H1 (cell line): ENCODE data around the gene POLE. TPM values are rescaled to one million over a fixed set of nuclear protein-coding genes. Genes with fewer than 3 reads are reported as not detected.

Source experiments
- CTCF ChIA-PET: fragments of 300-600 bp; sonication (Branson Sonifier 250); formaldehyde crosslinking; loops from one replicate; lab custom pipeline; 2021; ENCODE audit not compliant: partially characterized antibody; lab: Charles Lee
- POLR2A ChIA-PET: fragments of 300-600 bp; sonication (Branson Sonifier 250); formaldehyde crosslinking; loops from one replicate; lab custom pipeline; 2021; ENCODE audit warnings: inconsistent platforms; ENCODE audit not compliant: partially characterized antibody; lab: Charles Lee
- DNase-seq, 2 experiments: peaks; one replicate each; pipeline versions ENCODE4 v3.0.0 to v3.0.0-alpha.2; 2010 to 2022; ENCODE audit warnings: low spot score in 2 of 2, low read depth in 1 of 2, mixed read lengths in 1 of 2
- FAIRE-seq: peaks from 2 replicates; lab custom pipeline; 2011; peaks lifted over from hg19 to GRCh38; lab: Jason Lieb, UNC
- H2AFZ ChIP-seq: 2 replicates; pipeline ENCODE4 v1.8.1; 2012; ENCODE audit warnings: low read length, inconsistent platforms
- H2AK5ac ChIP-seq: 2 replicates; pipeline ENCODE4 v1.6.1; 2013; ENCODE audit warnings: low read depth, low read length
- H2BK120ac ChIP-seq: replicated peaks from 2 replicates; pipeline ENCODE3; 2013; ENCODE audit warnings: low read depth, low read length, inconsistent platforms
- H2BK12ac ChIP-seq: 2 replicates; pipeline ENCODE4 v1.6.1; 2013; ENCODE audit warnings: low read depth, low read length
- H2BK15ac ChIP-seq: 2 replicates; pipeline ENCODE4 v1.6.1; 2013; ENCODE audit warnings: low read length
- H2BK20ac ChIP-seq: 2 replicates; pipeline ENCODE4 v1.6.1; 2013; ENCODE audit warnings: low read length
- H2BK5ac ChIP-seq: 2 replicates; pipeline ENCODE4 v1.6.1; 2013; ENCODE audit warnings: low read depth, low read length
- H3K14ac ChIP-seq: 2 replicates; pipeline ENCODE4 v1.6.1; 2013; ENCODE audit warnings: inconsistent platforms; ENCODE audit not compliant: insufficient read length
- H3K18ac ChIP-seq: 2 replicates; pipeline ENCODE4 v1.6.1; 2013; ENCODE audit warnings: low read length; ENCODE audit errors: extremely low read depth
- H3K23ac ChIP-seq: 2 replicates; pipeline ENCODE4 v1.6.1; 2013; ENCODE audit warnings: inconsistent platforms; ENCODE audit not compliant: insufficient read length
- H3K23me2 ChIP-seq: 2 replicates; pipeline ENCODE4 v1.6.1; 2013; ENCODE audit warnings: low read depth, low read length
- H3K27ac ChIP-seq: 2 replicates; pipeline ENCODE4 v1.6.1; 2011; ENCODE audit warnings: low read depth, low read length, inconsistent platforms
- H3K27me3 ChIP-seq, 4 experiments: replicated peaks in 1 of 4; 1 replicate in 1 of 4; 2 replicates in 3 of 4; pipeline versions ENCODE4 v1.6.1 to v1.8.1; 2011 to 2013; ENCODE audit warnings: low read length in 3 of 4, mild to moderate bottlenecking in 3 of 4, inconsistent platforms in 2 of 4, mixed read lengths in 2 of 4, moderate library complexity in 1 of 4; ENCODE audit not compliant: control insufficient read depth in 3 of 4, insufficient read depth in 3 of 4; ENCODE audit errors: extremely low read depth in 1 of 4
- H3K36me3 ChIP-seq, 4 experiments: 2 replicates each; pipeline versions ENCODE4 v1.6.1 to v1.8.1; 2011 to 2013; ENCODE audit warnings: mild to moderate bottlenecking in 4 of 4, low read length in 3 of 4, moderate library complexity in 2 of 4, control low read depth in 1 of 4, inconsistent platforms in 1 of 4; ENCODE audit not compliant: insufficient read depth in 4 of 4, control insufficient read depth in 2 of 4
- H3K4ac ChIP-seq: replicated peaks from 2 replicates; pipeline ENCODE3; 2013; ENCODE audit warnings: low read length, low read depth, mixed read lengths, inconsistent platforms; ENCODE audit not compliant: insufficient read length
- H3K4me1 ChIP-seq, 4 experiments: replicated peaks in 1 of 4; 1 replicate in 1 of 4; 2 replicates in 3 of 4; pipeline versions ENCODE4 v1.6.1 to v1.8.1; 2011 to 2013; ENCODE audit warnings: low read length in 3 of 4, inconsistent platforms in 2 of 4, mixed read lengths in 1 of 4; ENCODE audit not compliant: insufficient read depth in 4 of 4, control insufficient read depth in 3 of 4
- H3K4me2 ChIP-seq, 2 experiments: 2 replicates each; pipeline versions ENCODE4 v1.6.1 to v1.8.1; 2011 to 2013; ENCODE audit warnings: low read depth in 2 of 2, low read length in 2 of 2, control low read depth in 1 of 2, inconsistent platforms in 1 of 2, mild to moderate bottlenecking in 1 of 2; ENCODE audit not compliant: insufficient read depth in 1 of 2
- H3K4me3 ChIP-seq, 4 experiments: fragments of 200-600, 300-600 bp in 1 of 4; sonication (generic), shearing (Covaris generic), sonication (Bioruptor Twin) in 1 of 4; 2 replicates each; pipeline versions ENCODE4 v1.5.1 to v1.8.1; 2011 to 2016; ENCODE audit warnings: low read length in 4 of 4, low read depth in 3 of 4, control low read depth in 2 of 4, inconsistent platforms in 2 of 4, mild to moderate bottlenecking in 2 of 4, mixed read lengths in 1 of 4, moderate library complexity in 1 of 4; ENCODE audit not compliant: insufficient read depth in 2 of 4; ENCODE audit errors: extremely low read depth in 1 of 4
- H3K56ac ChIP-seq: replicated peaks from 2 replicates; pipeline ENCODE3; 2013; ENCODE audit warnings: low read depth, mild to moderate bottlenecking, mixed read lengths, low read length, inconsistent platforms; ENCODE audit not compliant: insufficient read length
- H3K79me1 ChIP-seq: 2 replicates; pipeline ENCODE4 v1.6.1; 2013; ENCODE audit warnings: low read depth, low read length, control low read depth
- H3K79me2 ChIP-seq, 2 experiments: 2 replicates each; pipeline versions ENCODE4 v1.6.1 to v1.8.1; 2012 to 2013; ENCODE audit warnings: low read length in 2 of 2, mild to moderate bottlenecking in 2 of 2, inconsistent platforms in 1 of 2; ENCODE audit not compliant: insufficient read depth in 2 of 2, control insufficient read depth in 1 of 2
- H3K9ac ChIP-seq, 4 experiments: replicated peaks in 1 of 4; 1 replicate in 1 of 4; 2 replicates in 3 of 4; pipeline versions ENCODE4 v1.6.1 to v1.8.1; 2011 to 2013; ENCODE audit warnings: low read depth in 3 of 4, low read length in 3 of 4, control low read depth in 2 of 4, mild to moderate bottlenecking in 2 of 4, moderate library complexity in 2 of 4, inconsistent platforms in 1 of 4; ENCODE audit errors: extremely low read depth in 1 of 4
- H3K9me3 ChIP-seq, 2 experiments: 2 replicates each; pipeline versions ENCODE4 v1.6.1 to v1.8.1; 2012 to 2013; ENCODE audit warnings: mild to moderate bottlenecking in 2 of 2, moderate library complexity in 2 of 2, control low read depth in 1 of 2, inconsistent platforms in 1 of 2, low read depth in 1 of 2, low read length in 1 of 2, mixed read lengths in 1 of 2; ENCODE audit not compliant: insufficient read depth in 2 of 2
- H4K20me1 ChIP-seq, 2 experiments: replicated peaks in 1 of 2; 2 replicates each; pipeline versions ENCODE3 to v1.8.1; 2011 to 2013; ENCODE audit warnings: inconsistent platforms in 2 of 2, low read length in 2 of 2, mild to moderate bottlenecking in 1 of 2; ENCODE audit not compliant: insufficient read depth in 2 of 2, control insufficient read depth in 1 of 2
- H4K5ac ChIP-seq: 2 replicates; pipeline ENCODE4 v1.6.1; 2013; ENCODE audit warnings: low read length, low read depth, mixed read lengths, inconsistent platforms; ENCODE audit not compliant: insufficient read length
- H4K8ac ChIP-seq: 2 replicates; pipeline ENCODE4 v1.8.0; 2013; ENCODE audit warnings: mild to moderate bottlenecking, moderate library complexity, low read length, inconsistent platforms; ENCODE audit not compliant: insufficient read depth; ENCODE audit errors: extremely low read depth
- H4K91ac ChIP-seq: replicated peaks from 2 replicates; pipeline ENCODE3; 2013; ENCODE audit warnings: low read length, mixed read lengths, inconsistent platforms; ENCODE audit not compliant: insufficient read length
- CBX8 ChIP-seq: fragments of 300-800, 300-1000 bp; sonication (generic); IDR thresholded peaks from 2 replicates; pipeline ENCODE4 v1.7.1; 2016; ENCODE audit warnings: low read depth, low read length, borderline replicate concordance
- CEBPB ChIP-seq: IDR thresholded peaks from 2 replicates; pipeline ENCODE4 v1.6.1; 2012; ENCODE audit warnings: low read depth, low read length
- CHD1 ChIP-seq: IDR thresholded peaks from 2 replicates; pipeline ENCODE4 v1.6.1; 2012; ENCODE audit warnings: low read depth, low read length, improper control_type of control experiment
- HDAC2 ChIP-seq, 2 experiments: fragments of 300-600 bp in 1 of 2; sonication (generic) in 1 of 2; IDR thresholded peaks; 2 replicates each; pipeline ENCODE4 v1.6.1; 2011 to 2012; ENCODE audit warnings: low read depth in 2 of 2, low read length in 2 of 2, mild to moderate bottlenecking in 2 of 2, moderate library complexity in 2 of 2, borderline replicate concordance in 1 of 2, inconsistent platforms in 1 of 2
- TCF12 ChIP-seq: IDR thresholded peaks from 2 replicates; pipeline ENCODE4 v1.6.1; 2011; ENCODE audit warnings: low read depth, mild to moderate bottlenecking, low read length
- WGBS, 2 experiments: shearing (Covaris generic) in 1 of 2; methylation state at CpG; one replicate each; pipeline versions ENCODE4 v1.1.6 to v1.1.7; 2013 to 2015; ENCODE audit warnings: low lambda C conversion rate in 2 of 2, mixed read lengths in 2 of 2, inconsistent platforms in 1 of 2, low coverage in 1 of 2, missing lambda C conversion rate in 1 of 2; ENCODE audit not compliant: insufficient replicate concordance in 2 of 2, insufficient coverage in 1 of 2, insufficient read length in 1 of 2; ENCODE audit errors: extremely low coverage in 1 of 2, missing lambda C conversion rate in 1 of 2; 5-methylcytosine and 5-hydroxymethylcytosine counted together
- polyA plus RNA-seq, 7 experiments: library from polyadenylated mRNA; depleted of rRNA in 3 of 7; stranded (reverse) in 5 of 7; unstranded in 2 of 7; fragments of >200 nt in 5 of 7; fragments of 200-250 nt in 2 of 7; gene quantifications; 1 replicate in 5 of 7; 2 replicates in 1 of 7; 4 replicates in 1 of 7; pipeline versions ENCODE4 v1.2.1 to v1.2.3, GENCODE V29; 2011 to 2013; ENCODE audit warnings: missing spikeins in 2 of 7, mixed read lengths in 2 of 7
- total RNA-seq: library from RNA; stranded (reverse); fragmentation: NEBNext Ultra II Directional; extraction: Animal tissue kit (Norgen Biotek cat#: 25700); gene quantifications from 2 replicates; pipeline ENCODE4 v1.2.1, GENCODE V29; 2021

Gene POLE
- total and polyA plus RNA-seq, 2 of the 8 experiments (the other 6 are each of a cell fraction or from before 2014, with no cell fraction given), result 59.7 to 115 TPM

DNA sequence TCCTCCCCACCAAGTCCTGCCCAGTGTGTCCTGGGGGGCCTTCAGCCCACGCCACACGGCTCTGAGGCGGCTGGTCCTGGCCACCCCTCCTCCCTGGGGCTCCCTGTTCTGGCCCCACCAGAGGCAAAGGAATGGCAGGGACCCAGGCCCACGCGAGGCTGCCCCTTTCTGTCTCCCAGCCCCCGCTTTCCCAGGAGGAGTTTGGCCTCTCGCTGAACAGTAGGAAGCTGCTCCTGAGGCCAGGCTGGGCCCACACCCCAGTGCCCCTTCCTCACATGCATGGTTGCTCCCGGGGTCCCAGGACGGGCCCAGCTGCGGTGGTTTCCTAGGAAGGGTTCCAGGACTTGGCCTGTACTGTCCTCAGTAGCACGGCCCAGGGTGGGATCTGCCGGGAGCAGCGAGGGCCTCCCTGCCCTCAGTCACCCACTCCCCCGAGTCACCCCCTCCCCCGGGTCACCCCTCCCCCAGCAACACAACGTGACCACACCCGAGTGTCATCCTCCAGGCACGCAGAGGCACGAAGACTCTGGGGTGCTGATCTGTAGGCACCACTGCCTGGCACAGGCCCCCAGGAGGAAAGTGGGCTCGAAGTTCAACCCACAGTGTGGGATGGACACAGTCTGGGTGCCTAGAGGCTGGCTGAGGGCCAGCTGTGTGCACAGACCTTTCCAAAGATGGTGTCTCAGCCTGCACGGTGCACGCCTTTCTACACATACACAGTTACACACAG is 109.8 kb downstream of the POLE start:
- H2BK20ac ChIP-seq, result no peak overlapping the region
- H3K36me3 ChIP-seq, result peaks cover 3 to 46% (median 18%) of the 10 kb centered on the region in 4 experiments; a peak in 7 of 8 replicates
- POLR2A ChIA-PET, result interaction anchor here (1.0 to 6.6 kb wide), 3 partner anchors 10 to 18 kb away, joined by 3 to 60 read pairs (median 4); no protein-coding TSS in a partner anchor

More for the DNA sequence above, 109.8 kb downstream of the POLE start:
- Histone ChIP-seq H3K27ac (no peak overlapping the region), H2AK5ac (no peak overlapping the region), H3K79me1 (peaks cover 2% of the 10 kb centered on the region; the same call in 1 of the 2 replicates), H3K4me3 (no peak overlapping the region), H3K4me1 (peaks cover 0 to 1% (median under 1%) of the 10 kb centered on the region in 4 experiments; a peak in 1 of 7 replicates), H4K5ac (no peak overlapping the region), H3K23me2 (peaks cover 5% of the 10 kb centered on the region; the same call in 1 of the 2 replicates), H4K8ac (no peak overlapping the region), H3K4ac (no peak overlapping the region), H3K14ac (no peak overlapping the region), H3K56ac (no peak overlapping the region), H3K9me3 (no peaks in the 10 kb centered on the region), H3K9ac (no peak overlapping the region), H2BK12ac (no peak overlapping the region), H3K27me3 (peaks cover 0 to 4% (median 3%) of the 10 kb centered on the region in 4 experiments; a peak in 6 of 7 replicates), H2BK15ac (no peak overlapping the region), H2BK120ac (no peak overlapping the region), H3K4me2 (no peak overlapping the region), H2AFZ (no peak overlapping the region), H4K20me1 (peaks cover 17 to 35% of the 10 kb centered on the region in 2 experiments), H2BK5ac (no peak overlapping the region), H3K18ac (no peak overlapping the region), H4K91ac (no peak overlapping the region), H3K23ac (no peak overlapping the region), H3K79me2 (no peaks in the 10 kb centered on the region)
- 87% methylated on average over 16 of the region's 22 CpGs; no CpG with 5 or more reads in 1 of the 2 experiments for WGBS, 2 experiments
- FAIRE-seq (no peak), DNase-seq (no peak)
- TF ChIP-seq CEBPB (no peak), CHD1 (no peak), HDAC2 (IDR thresholded peaks at IDR 0.05; ENCODE audit: borderline replicate concordance in 1 of 2, low read depth in 2 of 2, low read length in 2 of 2) (no peak), TCF12 (no peak), CBX8 (no peak)
- CTCF ChIA-PET, result interaction anchor here (1.1 to 2.0 kb wide), 4 partner anchors 9 to 163 kb away, joined by 3 to 8 read pairs (median 4); no protein-coding TSS in a partner anchor
